CD4-positive, alpha-beta T cell treated with Interleukin-4 for 1 hour (primary cell): ENCODE data around the gene PARD6B.
"Not testable (repeated sequence)": the region's sequence is repeated elsewhere in the genome, so short reads cannot be mapped to it uniquely, and the experiment has no call there.

Source experiments
- DNase-seq, 2 donors: peaks; one replicate each; pipeline ENCODE4 v3.0.0-alpha.2; 2020 to 2022

PARD6B gene

GRCh38 chr20:50731055-50731929, at the start of gene PARD6B:
PARD6B (plus strand) TSS chr20:50731580; CDS start chr20:50731787, 207 bp downstream.
- peak; percentile 99 for DNase-seq

GRCh38 chr20:50682065-50682464, 49.3 kb upstream of the PARD6B start:
- DNase-seq: no peak

GRCh38 chr20:50682947-50683530, 48.3 kb upstream of the PARD6B start:
- DNase-seq: no peak

- DNase-seq: no peak
Measured at GRCh38 chr20:50683570-50683969, 47.8 kb upstream of the PARD6B start.

GRCh38 chr20:50686821-50687220, 44.6 kb upstream of the PARD6B start:
- no peak for DNase-seq

- no peak for DNase-seq
Measured at GRCh38 chr20:50688256-50688975, 43.0 kb upstream of the PARD6B start.

- no peak for DNase-seq
Measured at GRCh38 chr20:50689864-50690649, 41.3 kb upstream of the PARD6B start.

GRCh38 chr20:50690650-50691572, 40.5 kb upstream of the PARD6B start, which contains the start of gene RIPOR3:
RIPOR3 (minus strand) TSS chr20:50691542; CDS start chr20:50691128, 414 bp downstream.
- DNase-seq: no peak

GRCh38 chr20:50691573-50692551, 39.5 kb upstream of the PARD6B start:
- no peak for DNase-seq

- DNase-seq: no peak
Measured at GRCh38 chr20:50692552-50692933, 38.8 kb upstream of the PARD6B start.

GRCh38 chr20:50693001-50693400, 38.4 kb upstream of the PARD6B start:
- no peak for DNase-seq

- DNase-seq: no peak
Measured at GRCh38 chr20:50694379-50695134, 36.8 kb upstream of the PARD6B start.

GRCh38 chr20:50695135-50695872, 36.1 kb upstream of the PARD6B start:
- DNase-seq: no peak

- DNase-seq: not testable (repeated sequence)
Measured at GRCh38 chr20:50698255-50698654, 33.1 kb upstream of the PARD6B start.

GRCh38 chr20:50699688-50700087, 31.7 kb upstream of the PARD6B start:
- DNase-seq: no peak

GRCh38 chr20:50701041-50701963, 30.1 kb upstream of the PARD6B start:
- no peak for DNase-seq

- not testable (repeated sequence) for DNase-seq
Measured at GRCh38 chr20:50703651-50704438, 27.5 kb upstream of the PARD6B start.
